ENCODE data around the gene GP5.

GP5 gene

GRCh38 chr3:194351080-194351672 is 47.9 kb downstream of the GP5 start, which contains the start of gene CPN2:
Gene CPN2 (minus strand): TSS chr3:194351328. CDS start chr3:194342702, 8,626 bp downstream.
- no peaks in the 10 kb centered on the region for H3K36me3 ChIP-seq (ENCODE audit: insufficient read depth, low read length)
- H3K4me1 ChIP-seq (ENCODE audit: control insufficient read depth, insufficient read depth, low read length, unreplicated experiment): no peaks in the 10 kb centered on the region
- H2AFZ ChIP-seq (ENCODE audit: low read length, unreplicated experiment): no peak within 1 kb of the TSS
- no peaks in the 10 kb centered on the region for H3K79me2 ChIP-seq (ENCODE audit: control insufficient read depth, insufficient read depth, low read length, unreplicated experiment)
- no peak within 1 kb of the TSS for H3K4me3 ChIP-seq (ENCODE audit: low read depth, low read length)
- no peak within 1 kb of the TSS for H3K27ac ChIP-seq (ENCODE audit: low read depth, low read length)
- no peaks in the 10 kb centered on the region for H3K27me3 ChIP-seq (ENCODE audit: insufficient read depth, low read length)

GRCh38 chr3:194350726-194351071 is 48.4 kb downstream of the GP5 start:
- H3K4me3 ChIP-seq (ENCODE audit: low read depth, low read length): no peak overlapping the region

GRCh38 chr3:194348354-194348753 is 50.7 kb downstream of the GP5 start:
- no peaks in the 10 kb centered on the region for H3K27me3 ChIP-seq (ENCODE audit: insufficient read depth, low read length)
- no peak overlapping the region for H3K4me3 ChIP-seq (ENCODE audit: low read depth, low read length)
- H2AFZ ChIP-seq (ENCODE audit: low read length, unreplicated experiment): no peak overlapping the region
- no peak overlapping the region for H3K27ac ChIP-seq (ENCODE audit: low read depth, low read length)
- H3K79me2 ChIP-seq (ENCODE audit: control insufficient read depth, insufficient read depth, low read length, unreplicated experiment): no peaks in the 10 kb centered on the region
- H3K4me1 ChIP-seq (ENCODE audit: control insufficient read depth, insufficient read depth, low read length, unreplicated experiment): peaks cover 3% of the 10 kb centered on the region
- H3K36me3 ChIP-seq (ENCODE audit: insufficient read depth, low read length): no peaks in the 10 kb centered on the region

More at GRCh38 chr3:194350726-194351071, 48.4 kb downstream of the GP5 start:
- no peaks in the 10 kb centered on the region for H3K36me3 ChIP-seq (ENCODE audit: insufficient read depth, low read length)
- no peaks in the 10 kb centered on the region for H3K4me1 ChIP-seq (ENCODE audit: control insufficient read depth, insufficient read depth, low read length, unreplicated experiment)
- no peak overlapping the region for H3K27ac ChIP-seq (ENCODE audit: low read depth, low read length)
- H2AFZ ChIP-seq (ENCODE audit: low read length, unreplicated experiment): no peak overlapping the region
- H3K27me3 ChIP-seq (ENCODE audit: insufficient read depth, low read length): no peaks in the 10 kb centered on the region
- no peaks in the 10 kb centered on the region for H3K79me2 ChIP-seq (ENCODE audit: control insufficient read depth, insufficient read depth, low read length, unreplicated experiment)

DNA sequence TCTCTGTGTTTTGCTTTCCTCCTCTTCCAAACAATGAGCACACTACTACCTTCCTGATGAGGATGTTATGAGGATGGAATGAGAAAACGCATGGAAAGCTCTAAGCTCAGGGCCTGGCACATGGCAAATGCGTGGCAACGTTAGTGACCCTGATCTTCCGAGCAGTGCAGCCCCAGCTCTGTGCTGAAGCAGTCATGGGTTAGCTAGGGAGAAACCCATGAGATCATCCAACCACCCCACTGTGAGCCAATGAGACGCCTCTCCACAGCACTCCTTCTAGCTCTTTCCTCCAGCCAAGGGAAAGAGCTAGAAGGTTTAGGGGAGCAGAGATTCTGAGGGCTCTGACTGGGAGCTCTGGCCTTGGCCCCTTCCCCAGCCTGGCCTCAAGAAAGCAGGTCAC is 52.4 kb downstream of the GP5 start:
- Histone ChIP-seq H3K79me2 (ENCODE audit: control insufficient read depth, insufficient read depth, low read length, unreplicated experiment) (no peaks in the 10 kb centered on the region), H3K27ac (ENCODE audit: low read depth, low read length) (no peak overlapping the region), H3K27me3 (ENCODE audit: insufficient read depth, low read length) (no peaks in the 10 kb centered on the region), H3K4me1 (ENCODE audit: control insufficient read depth, insufficient read depth, low read length, unreplicated experiment) (peaks cover 7% of the 10 kb centered on the region), H2AFZ (ENCODE audit: low read length, unreplicated experiment) (no peak overlapping the region), H3K36me3 (ENCODE audit: insufficient read depth, low read length) (no peaks in the 10 kb centered on the region), H3K4me3 (ENCODE audit: low read depth, low read length) (no peak overlapping the region)

DNA sequence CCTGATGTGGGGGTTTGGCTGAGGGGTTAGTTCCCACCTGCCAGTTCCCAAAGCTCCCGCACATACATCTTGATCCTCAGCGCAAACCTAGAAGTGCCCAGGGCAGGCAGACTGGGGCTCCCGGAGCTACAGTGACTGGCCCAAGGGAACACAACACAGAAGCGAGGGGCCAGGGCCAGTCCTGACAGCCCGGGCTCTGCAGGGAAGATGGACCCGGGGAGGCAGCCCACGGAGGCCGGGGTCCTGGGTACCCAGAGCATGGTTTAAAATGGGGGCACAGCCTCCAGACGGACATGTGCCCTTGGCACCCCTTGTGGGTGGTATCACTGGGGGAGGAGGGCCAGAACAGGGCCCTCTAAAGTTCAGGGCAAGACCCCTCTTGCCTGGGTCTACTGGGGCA is 53.0 kb downstream of the GP5 start:
- H3K27ac ChIP-seq (ENCODE audit: low read depth, low read length): no peak overlapping the region
- H3K4me1 ChIP-seq (ENCODE audit: control insufficient read depth, insufficient read depth, low read length, unreplicated experiment): peaks cover 7% of the 10 kb centered on the region
- H2AFZ ChIP-seq (ENCODE audit: low read length, unreplicated experiment): no peak overlapping the region
- H3K79me2 ChIP-seq (ENCODE audit: control insufficient read depth, insufficient read depth, low read length, unreplicated experiment): no peaks in the 10 kb centered on the region
- no peaks in the 10 kb centered on the region for H3K36me3 ChIP-seq (ENCODE audit: insufficient read depth, low read length)
- no peaks in the 10 kb centered on the region for H3K27me3 ChIP-seq (ENCODE audit: insufficient read depth, low read length)
- no peak overlapping the region for H3K4me3 ChIP-seq (ENCODE audit: low read depth, low read length)

Measured in ACC112 (cell line).